ENCODE measurements around the gene MMP21. TPM values are rescaled to one million over a fixed set of nuclear protein-coding genes. Genes with fewer than 3 reads are reported as not detected.

MMP21 gene
- total RNA-seq, 1 experiment from 2014 or later, result not detected

- no peak for DNase-seq (ENCODE audit: low read depth)
Measured at GRCh38 chr10:125766511-125766910, 9.1 kb downstream of the MMP21 start.

- no peak for DNase-seq (ENCODE audit: low read depth)
Measured at GRCh38 chr10:125765835-125766234, 9.8 kb downstream of the MMP21 start.

- DNase-seq (ENCODE audit: low read depth), result no peak
Measured at GRCh38 chr10:125762692-125763648, 12.7 kb downstream of the MMP21 start.

GRCh38 chr10:125761961-125762360 is 13.7 kb downstream of the MMP21 start:
- DNase-seq (ENCODE audit: low read depth), result no peak

- DNase-seq (ENCODE audit: low read depth), result no peak
Measured at GRCh38 chr10:125757742-125758141, 17.9 kb downstream of the MMP21 start.

GRCh38 chr10:125756853-125757487 is 18.7 kb downstream of the MMP21 start:
- DNase-seq (ENCODE audit: low read depth), result no peak

GRCh38 chr10:125756196-125756595 is 19.4 kb downstream of the MMP21 start:
- no peak for DNase-seq (ENCODE audit: low read depth)

- no peak for DNase-seq (ENCODE audit: low read depth)
Measured at GRCh38 chr10:125747417-125747816, 28.2 kb downstream of the MMP21 start.

GRCh38 chr10:125744909-125745308 is 30.7 kb downstream of the MMP21 start:
- DNase-seq (ENCODE audit: low read depth), result no peak

GRCh38 chr10:125742465-125742864 is 33.2 kb downstream of the MMP21 start:
- DNase-seq (ENCODE audit: low read depth), result no peak

- no peak for DNase-seq (ENCODE audit: low read depth)
Measured at GRCh38 chr10:125739994-125740679, 35.5 kb downstream of the MMP21 start.

- no peak for DNase-seq (ENCODE audit: low read depth)
Measured at GRCh38 chr10:125738206-125738605, 37.4 kb downstream of the MMP21 start.

- DNase-seq (ENCODE audit: low read depth), result no peak
Measured at GRCh38 chr10:125734823-125735222, 40.8 kb downstream of the MMP21 start.

GRCh38 chr10:125734148-125734547 is 41.5 kb downstream of the MMP21 start:
- no peak for DNase-seq (ENCODE audit: low read depth)

- DNase-seq (ENCODE audit: low read depth), result no peak
Measured at GRCh38 chr10:125727436-125727835, 48.2 kb downstream of the MMP21 start.

- DNase-seq (ENCODE audit: low read depth), result no peak
Measured at GRCh38 chr10:125726914-125727313, 48.7 kb downstream of the MMP21 start.

GRCh38 chr10:125722811-125723210 is 52.8 kb downstream of the MMP21 start:
- DNase-seq (ENCODE audit: low read depth), result no peak

GRCh38 chr10:125721035-125721434 is 54.6 kb downstream of the MMP21 start:
- no peak for DNase-seq (ENCODE audit: low read depth)

- no peak for DNase-seq (ENCODE audit: low read depth)
Measured at GRCh38 chr10:125720002-125720382, 55.6 kb downstream of the MMP21 start.

- DNase-seq (ENCODE audit: low read depth), result peak; percentile 98
Measured at GRCh38 chr10:125719173-125720001, 56.2 kb downstream of the MMP21 start, which contains the start of gene EDRF1. EDRF1 (plus strand) TSS chr10:125719709; CDS start chr10:125719808, 99 bp downstream.
